ENCODE data around the gene FAIM2. TPM values are rescaled to one million over a fixed set of nuclear protein-coding genes. Genes with fewer than 3 reads are reported as not detected.

FAIM2 gene
- total RNA-seq, 1 donor from 2014 or later = 1.6 TPM

GRCh38 chr12:49946497-49946896 lies 42.8 kb upstream of the FAIM2 start:
- H3K4me1 ChIP-seq (ENCODE audit: control insufficient read depth in 3 of 3, insufficient read depth in 3 of 3, low read length in 3 of 3) = peaks cover 3 to 5% (median 4%) of the 10 kb centered on the region in 3 donors
- no peak overlapping the region for H3K27ac ChIP-seq (ENCODE audit: low read depth, low read length)
- peaks cover 0 to 4% (median 0%) of the 10 kb centered on the region in 3 donors for H3K27me3 ChIP-seq (ENCODE audit: control insufficient read depth in 3 of 3, insufficient read depth in 3 of 3, low read length in 3 of 3)
- no peak overlapping the region for H3K4me3 ChIP-seq (ENCODE audit: low read length in 3 of 3)
- H3K9me3 ChIP-seq (ENCODE audit: control insufficient read depth in 3 of 3, low read length in 3 of 3) = no peaks in the 10 kb centered on the region
- no peak overlapping the region for H3K9ac ChIP-seq (ENCODE audit: low read depth in 1 of 3, low read length in 3 of 3)
- H3K36me3 ChIP-seq (ENCODE audit: control insufficient read depth in 3 of 3, insufficient read depth in 3 of 3, low read length in 3 of 3) = no peaks in the 10 kb centered on the region

DNA sequence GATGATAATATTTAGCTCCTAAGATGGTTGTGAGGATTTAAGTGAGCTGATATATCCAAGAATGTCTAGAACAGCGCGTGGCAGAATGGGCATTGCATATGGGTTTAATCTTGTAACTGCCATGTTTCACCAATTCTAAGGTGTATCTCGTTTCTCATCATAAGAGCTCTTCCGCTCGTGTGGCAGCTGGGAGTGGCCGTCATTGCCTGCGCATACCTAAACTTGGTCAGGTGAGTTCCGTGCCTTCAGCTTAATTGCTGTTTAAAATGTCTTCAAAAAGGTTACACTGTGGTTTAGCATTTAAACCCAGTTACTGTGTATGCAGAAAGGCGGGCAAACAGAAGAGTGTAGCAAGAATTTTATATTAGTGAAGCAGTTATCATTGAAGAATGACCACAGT lies 42.4 kb upstream of the FAIM2 start:
- peaks cover 0 to 4% (median 0%) of the 10 kb centered on the region in 3 donors for H3K27me3 ChIP-seq (ENCODE audit: control insufficient read depth in 3 of 3, insufficient read depth in 3 of 3, low read length in 3 of 3)
- no peak overlapping the region for H3K9ac ChIP-seq (ENCODE audit: low read depth in 1 of 3, low read length in 3 of 3)
- no peaks in the 10 kb centered on the region for H3K36me3 ChIP-seq (ENCODE audit: control insufficient read depth in 3 of 3, insufficient read depth in 3 of 3, low read length in 3 of 3)
- no peaks in the 10 kb centered on the region for H3K9me3 ChIP-seq (ENCODE audit: control insufficient read depth in 3 of 3, low read length in 3 of 3)
- H3K27ac ChIP-seq (ENCODE audit: low read depth, low read length) = no peak overlapping the region
- H3K4me1 ChIP-seq (ENCODE audit: control insufficient read depth in 3 of 3, insufficient read depth in 3 of 3, low read length in 3 of 3) = peaks cover 3 to 5% (median 4%) of the 10 kb centered on the region in 3 donors
- H3K4me3 ChIP-seq (ENCODE audit: low read length in 3 of 3) = no peak overlapping the region

DNA sequence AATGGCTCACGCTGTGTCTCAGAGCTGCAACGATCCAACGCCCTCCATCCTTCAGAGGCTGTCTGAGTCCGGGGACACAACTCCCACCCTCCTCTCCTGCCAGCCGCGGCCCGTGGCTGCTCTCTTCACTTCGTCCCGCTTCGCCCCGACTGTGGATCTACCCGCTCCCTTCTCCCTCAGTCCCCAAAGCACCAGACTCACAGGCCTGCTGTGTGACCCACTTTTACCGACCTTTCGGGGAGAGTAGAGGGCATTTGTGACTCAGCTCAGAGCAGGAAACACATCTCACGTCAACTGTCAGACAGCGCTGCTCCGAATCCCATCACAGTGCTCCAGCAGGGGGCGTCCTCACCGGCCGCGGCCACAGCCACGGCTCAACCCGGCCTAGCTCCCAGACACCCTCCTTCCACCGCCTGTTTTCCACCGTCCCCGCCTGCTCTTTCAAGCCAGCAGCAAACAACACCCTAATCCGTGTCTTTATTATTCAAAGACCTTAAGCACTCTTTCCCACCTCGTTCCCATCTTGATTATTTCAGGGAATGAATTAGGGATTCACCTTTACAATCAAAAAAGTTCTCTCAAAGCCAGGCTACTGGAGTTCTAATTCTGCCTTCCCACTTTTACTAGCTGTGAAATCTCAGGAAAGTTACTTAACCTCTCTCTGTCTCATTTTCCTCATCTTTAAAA lies 41.8 kb upstream of the FAIM2 start:
- Histone ChIP-seq H3K27me3 (ENCODE audit: control insufficient read depth in 3 of 3, insufficient read depth in 3 of 3, low read length in 3 of 3) (peaks cover 0 to 4% (median 0%) of the 10 kb centered on the region in 3 donors), H3K27ac (ENCODE audit: low read depth, low read length) (no peak overlapping the region), H3K9ac (ENCODE audit: low read depth in 1 of 3, low read length in 3 of 3) (peak overlapping the region in 2 of 3 donors; percentile 30 to 73), H3K4me1 (ENCODE audit: control insufficient read depth in 3 of 3, insufficient read depth in 3 of 3, low read length in 3 of 3) (peaks cover 3 to 5% (median 4%) of the 10 kb centered on the region in 3 donors), H3K36me3 (ENCODE audit: control insufficient read depth in 3 of 3, insufficient read depth in 3 of 3, low read length in 3 of 3) (no peaks in the 10 kb centered on the region), H3K4me3 (ENCODE audit: low read length in 3 of 3) (peak overlapping the region; percentile 19 to 65 (median 51)), H3K9me3 (ENCODE audit: control insufficient read depth in 3 of 3, low read length in 3 of 3) (no peaks in the 10 kb centered on the region)

- no peak overlapping the region for H3K4me3 ChIP-seq (ENCODE audit: low read length in 3 of 3)
- H3K4me1 ChIP-seq (ENCODE audit: control insufficient read depth in 3 of 3, insufficient read depth in 3 of 3, low read length in 3 of 3) = peaks cover 3 to 5% (median 4%) of the 10 kb centered on the region in 3 donors
- H3K27me3 ChIP-seq (ENCODE audit: control insufficient read depth in 3 of 3, insufficient read depth in 3 of 3, low read length in 3 of 3) = peaks cover 0 to 4% (median 0%) of the 10 kb centered on the region in 3 donors
- no peak overlapping the region for H3K27ac ChIP-seq (ENCODE audit: low read depth, low read length)
- no peaks in the 10 kb centered on the region for H3K36me3 ChIP-seq (ENCODE audit: control insufficient read depth in 3 of 3, insufficient read depth in 3 of 3, low read length in 3 of 3)
- H3K9ac ChIP-seq (ENCODE audit: low read depth in 1 of 3, low read length in 3 of 3) = no peak overlapping the region
- H3K9me3 ChIP-seq (ENCODE audit: control insufficient read depth in 3 of 3, low read length in 3 of 3) = no peaks in the 10 kb centered on the region
These were observed 41.0 kb upstream of the FAIM2 start for GRCh38 chr12:49944718-49945117.

- no peaks in the 10 kb centered on the region for H3K9me3 ChIP-seq (ENCODE audit: control insufficient read depth in 3 of 3, low read length in 3 of 3)
- no peak overlapping the region for H3K4me3 ChIP-seq (ENCODE audit: low read length in 3 of 3)
- no peak overlapping the region for H3K9ac ChIP-seq (ENCODE audit: low read depth in 1 of 3, low read length in 3 of 3)
- H3K36me3 ChIP-seq (ENCODE audit: control insufficient read depth in 3 of 3, insufficient read depth in 3 of 3, low read length in 3 of 3) = no peaks in the 10 kb centered on the region
- H3K27me3 ChIP-seq (ENCODE audit: control insufficient read depth in 3 of 3, insufficient read depth in 3 of 3, low read length in 3 of 3) = no peaks in the 10 kb centered on the region
- H3K27ac ChIP-seq (ENCODE audit: low read depth, low read length) = no peak overlapping the region
- peaks cover 3 to 5% (median 4%) of the 10 kb centered on the region in 3 donors for H3K4me1 ChIP-seq (ENCODE audit: control insufficient read depth in 3 of 3, insufficient read depth in 3 of 3, low read length in 3 of 3)
These were observed 40.3 kb upstream of the FAIM2 start for GRCh38 chr12:49944046-49944445.

- H3K9me3 ChIP-seq (ENCODE audit: control insufficient read depth in 3 of 3, low read length in 3 of 3) = no peaks in the 10 kb centered on the region
- no peaks in the 10 kb centered on the region for H3K36me3 ChIP-seq (ENCODE audit: control insufficient read depth in 3 of 3, insufficient read depth in 3 of 3, low read length in 3 of 3)
- no peaks in the 10 kb centered on the region for H3K27me3 ChIP-seq (ENCODE audit: control insufficient read depth in 3 of 3, insufficient read depth in 3 of 3, low read length in 3 of 3)
- H3K9ac ChIP-seq (ENCODE audit: low read depth in 1 of 3, low read length in 3 of 3) = no peak overlapping the region
- no peak overlapping the region for H3K4me3 ChIP-seq (ENCODE audit: low read length in 3 of 3)
- H3K27ac ChIP-seq (ENCODE audit: low read depth, low read length) = no peak overlapping the region
- peaks cover 3 to 5% (median 4%) of the 10 kb centered on the region in 3 donors for H3K4me1 ChIP-seq (ENCODE audit: control insufficient read depth in 3 of 3, insufficient read depth in 3 of 3, low read length in 3 of 3)
These were observed 39.9 kb upstream of the FAIM2 start for GRCh38 chr12:49943625-49943960.

GRCh38 chr12:49942921-49943624 lies 39.4 kb upstream of the FAIM2 start:
- H3K9ac ChIP-seq (ENCODE audit: low read depth in 1 of 3, low read length in 3 of 3) = no peak overlapping the region
- no peak overlapping the region for H3K27ac ChIP-seq (ENCODE audit: low read depth, low read length)
- peaks cover 3 to 5% (median 4%) of the 10 kb centered on the region in 3 donors for H3K4me1 ChIP-seq (ENCODE audit: control insufficient read depth in 3 of 3, insufficient read depth in 3 of 3, low read length in 3 of 3)
- no peak overlapping the region for H3K4me3 ChIP-seq (ENCODE audit: low read length in 3 of 3)
- H3K27me3 ChIP-seq (ENCODE audit: control insufficient read depth in 3 of 3, insufficient read depth in 3 of 3, low read length in 3 of 3) = no peaks in the 10 kb centered on the region
- no peaks in the 10 kb centered on the region for H3K36me3 ChIP-seq (ENCODE audit: control insufficient read depth in 3 of 3, insufficient read depth in 3 of 3, low read length in 3 of 3)
- no peaks in the 10 kb centered on the region for H3K9me3 ChIP-seq (ENCODE audit: control insufficient read depth in 3 of 3, low read length in 3 of 3)

DNA sequence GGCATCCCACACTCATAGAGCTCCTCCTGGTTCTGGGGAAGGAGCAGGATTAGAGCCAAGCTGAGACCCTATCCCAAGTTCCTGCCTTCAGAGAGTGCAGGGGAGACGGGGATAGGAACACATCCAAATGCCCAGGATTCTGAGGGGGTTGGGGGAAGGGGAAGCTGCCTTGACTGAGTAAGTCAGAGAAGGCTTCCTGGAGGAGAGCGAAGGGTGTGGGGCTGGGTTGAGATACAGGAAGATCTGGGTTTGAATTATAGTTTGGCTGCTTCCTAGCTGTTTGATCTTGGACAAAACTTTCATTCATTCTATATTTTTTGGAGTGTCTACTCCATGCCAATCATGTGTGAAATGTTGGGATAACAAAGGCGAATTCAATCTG lies 38.8 kb upstream of the FAIM2 start:
- Histone ChIP-seq H3K27me3 (ENCODE audit: control insufficient read depth in 3 of 3, insufficient read depth in 3 of 3, low read length in 3 of 3) (no peaks in the 10 kb centered on the region), H3K36me3 (ENCODE audit: control insufficient read depth in 3 of 3, insufficient read depth in 3 of 3, low read length in 3 of 3) (no peaks in the 10 kb centered on the region), H3K4me1 (ENCODE audit: control insufficient read depth in 3 of 3, insufficient read depth in 3 of 3, low read length in 3 of 3) (peaks cover 3 to 5% (median 4%) of the 10 kb centered on the region in 3 donors), H3K9me3 (ENCODE audit: control insufficient read depth in 3 of 3, low read length in 3 of 3) (no peaks in the 10 kb centered on the region), H3K27ac (ENCODE audit: low read depth, low read length) (no peak overlapping the region), H3K9ac (ENCODE audit: low read depth in 1 of 3, low read length in 3 of 3) (no peak overlapping the region), H3K4me3 (ENCODE audit: low read length in 3 of 3) (no peak overlapping the region)

GRCh38 chr12:49941556-49942511 lies 38.1 kb upstream of the FAIM2 start:
- Histone ChIP-seq H3K27me3 (ENCODE audit: control insufficient read depth in 3 of 3, insufficient read depth in 3 of 3, low read length in 3 of 3) (no peaks in the 10 kb centered on the region), H3K27ac (ENCODE audit: low read depth, low read length) (no peak overlapping the region), H3K4me1 (ENCODE audit: control insufficient read depth in 3 of 3, insufficient read depth in 3 of 3, low read length in 3 of 3) (peaks cover 3 to 5% (median 4%) of the 10 kb centered on the region in 3 donors), H3K36me3 (ENCODE audit: control insufficient read depth in 3 of 3, insufficient read depth in 3 of 3, low read length in 3 of 3) (no peaks in the 10 kb centered on the region), H3K4me3 (ENCODE audit: low read length in 3 of 3) (no peak overlapping the region), H3K9ac (ENCODE audit: low read depth in 1 of 3, low read length in 3 of 3) (no peak overlapping the region), H3K9me3 (ENCODE audit: control insufficient read depth in 3 of 3, low read length in 3 of 3) (no peaks in the 10 kb centered on the region)

All from skeletal muscle tissue (tissue), 4 donors.